ACC112 (cell line): Measurements from ENCODE around the gene PSME4.
"Not testable (repeated sequence)": the region's sequence is repeated elsewhere in the genome, so short reads cannot be mapped to it uniquely, and the experiment has no call there.

Experiments
- H2AFZ ChIP-seq: fragments of 200-600 bp; sonication (generic); one replicate; pipeline ENCODE4 v1.6.0; 2017; ENCODE audit warnings: antibody characterized with exemption, low read length; ENCODE audit not compliant: unreplicated experiment
- H3K27ac ChIP-seq: fragments of 200-600 bp; sonication (generic); 2 replicates; pipeline ENCODE4 v1.5.1; 2014; ENCODE audit warnings: low read depth, mild to moderate bottlenecking, antibody characterized with exemption, low read length, moderate library complexity
- H3K27me3 ChIP-seq: fragments of 200-600 bp; sonication (generic); 2 replicates; pipeline ENCODE4 v1.6.1; 2014; ENCODE audit warnings: mild to moderate bottlenecking, antibody characterized with exemption, low read length, moderate library complexity, mixed read lengths; ENCODE audit not compliant: insufficient read depth
- H3K36me3 ChIP-seq: fragments of 200-600 bp; sonication (generic); 2 replicates; pipeline ENCODE4 v1.6.1; 2016; ENCODE audit warnings: mild to moderate bottlenecking, antibody characterized with exemption, low read length, moderate library complexity, mixed read lengths; ENCODE audit not compliant: insufficient read depth
- H3K4me1 ChIP-seq: fragments of 200-600 bp; sonication (generic); one replicate; pipeline ENCODE4 v1.6.1; 2016; ENCODE audit warnings: low read length, mixed read lengths; ENCODE audit not compliant: insufficient read depth, unreplicated experiment, control insufficient read depth
- H3K4me3 ChIP-seq: fragments of 200-600 bp; sonication (generic); 2 replicates; pipeline ENCODE4 v1.5.1; 2014; ENCODE audit warnings: mild to moderate bottlenecking, low read depth, low read length
- H3K79me2 ChIP-seq: fragments of 200-600 bp; sonication (generic); one replicate; pipeline ENCODE4 v1.6.0; 2016; ENCODE audit warnings: low read length; ENCODE audit not compliant: control insufficient read depth, unreplicated experiment, insufficient read depth

Gene PSME4

DNA sequence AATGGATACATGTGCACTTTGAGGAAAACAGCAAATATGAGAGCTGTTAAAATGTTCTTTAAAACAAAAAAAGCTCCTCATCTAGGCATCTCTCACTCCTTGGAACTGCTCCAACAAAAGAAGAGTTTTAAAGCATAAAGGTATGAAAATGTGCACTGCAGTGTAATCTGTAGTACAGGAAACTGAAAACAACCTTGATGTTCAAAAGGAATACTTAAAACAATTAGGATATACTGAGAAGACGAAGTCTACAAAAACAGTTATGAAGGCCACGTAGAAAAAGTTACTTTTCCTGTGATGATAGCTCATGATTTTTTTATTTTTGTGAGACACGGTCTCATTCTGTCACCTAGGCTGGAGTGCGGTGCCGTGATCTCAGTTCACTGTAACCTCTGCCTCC, 109.0 kb downstream of the PSME4 start:
- Histone ChIP-seq H3K27me3 (no peaks in the 10 kb centered on the region), H3K36me3 (no peaks in the 10 kb centered on the region; the same call in 1 of the 2 replicates), H2AFZ (no peak overlapping the region), H3K4me1 (peaks cover 8% of the 10 kb centered on the region), H3K79me2 (no peaks in the 10 kb centered on the region), H3K4me3 (no peak overlapping the region), H3K27ac (no peak overlapping the region)

- Histone ChIP-seq H3K36me3 (no peaks in the 10 kb centered on the region), H3K79me2 (no peaks in the 10 kb centered on the region), H3K4me1 (peaks cover 8% of the 10 kb centered on the region), H3K4me3 (peak within 1 kb of the TSS; percentile 79), H3K27ac (no peak within 1 kb of the TSS), H2AFZ (peak within 1 kb of the TSS; percentile 83), H3K27me3 (no peaks in the 10 kb centered on the region)
These were observed 111.3 kb downstream of the PSME4 start, which contains the start of gene GPR75 for GRCh38 chr2:53859206-53860181. GPR75 (minus strand) TSS chr2:53859967; CDS start chr2:53854756, 5,211 bp downstream.

DNA sequence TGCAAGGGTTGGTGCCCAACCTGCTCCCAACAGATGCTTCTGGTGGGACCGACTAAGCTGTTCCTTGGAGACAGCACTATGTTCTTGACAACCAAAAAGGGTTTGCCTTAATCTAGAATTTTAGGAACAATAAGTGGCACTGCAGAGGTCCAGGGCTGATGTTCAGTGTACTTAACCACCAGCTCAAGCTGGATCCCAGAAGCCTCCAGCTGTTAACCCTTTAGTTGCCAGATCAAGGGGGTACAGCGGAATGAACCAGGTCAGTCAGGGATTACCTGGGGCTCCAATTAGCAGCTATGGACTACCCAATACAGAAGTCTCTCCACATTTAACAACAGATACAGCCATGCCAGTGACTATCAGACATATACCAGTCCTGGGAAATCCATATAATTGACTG, 114.5 kb downstream of the PSME4 start:
- Histone ChIP-seq H3K79me2 (no peaks in the 10 kb centered on the region), H3K27ac (no peak overlapping the region), H3K36me3 (peaks cover 7% of the 10 kb centered on the region; the same call in 1 of the 2 replicates), H3K4me1 (peaks cover 8% of the 10 kb centered on the region), H2AFZ (no peak overlapping the region), H3K4me3 (no peak overlapping the region), H3K27me3 (no peaks in the 10 kb centered on the region)

- Histone ChIP-seq H3K4me3 (no peak overlapping the region), H3K4me1 (no peaks in the 10 kb centered on the region), H2AFZ (no peak overlapping the region), H3K27me3 (no peaks in the 10 kb centered on the region), H3K79me2 (no peaks in the 10 kb centered on the region), H3K27ac (no peak overlapping the region), H3K36me3 (peaks cover 7% of the 10 kb centered on the region; the same call in 1 of the 2 replicates)
These were observed 116.1 kb downstream of the PSME4 start for GRCh38 chr2:53854678-53855077.

- Histone ChIP-seq H3K27me3 (no peaks in the 10 kb centered on the region), H2AFZ (no peak overlapping the region), H3K4me3 (no peak overlapping the region), H3K36me3 (peaks cover 7% of the 10 kb centered on the region; the same call in 1 of the 2 replicates), H3K27ac (no peak overlapping the region), H3K79me2 (no peaks in the 10 kb centered on the region), H3K4me1 (no peaks in the 10 kb centered on the region)
These were observed 118.3 kb downstream of the PSME4 start for GRCh38 chr2:53852532-53852931.

- not testable (repeated sequence) for H3K4me1 ChIP-seq, H3K79me2 ChIP-seq, H3K4me3 ChIP-seq, H2AFZ ChIP-seq, H3K36me3 ChIP-seq, H3K27me3 ChIP-seq, H3K27ac ChIP-seq
These were observed 119.6 kb downstream of the PSME4 start for GRCh38 chr2:53851052-53851757.

GRCh38 chr2:53848062-53848461, 122.7 kb downstream of the PSME4 start:
- Histone ChIP-seq H3K4me3 (no peak overlapping the region), H3K79me2 (no peaks in the 10 kb centered on the region), H3K27me3 (no peaks in the 10 kb centered on the region), H3K36me3 (peaks cover 1% of the 10 kb centered on the region; the same call in 1 of the 2 replicates), H2AFZ (no peak overlapping the region), H3K4me1 (no peaks in the 10 kb centered on the region), H3K27ac (no peak overlapping the region)

GRCh38 chr2:53843595-53843994, 127.2 kb downstream of the PSME4 start:
- Histone ChIP-seq H3K79me2 (no peaks in the 10 kb centered on the region), H3K36me3 (no peaks in the 10 kb centered on the region), H3K27ac (no peak overlapping the region), H3K4me3 (no peak overlapping the region), H3K4me1 (no peaks in the 10 kb centered on the region), H2AFZ (no peak overlapping the region), H3K27me3 (no peaks in the 10 kb centered on the region)

GRCh38 chr2:53842891-53843290, 127.9 kb downstream of the PSME4 start:
- H3K79me2 ChIP-seq: no peaks in the 10 kb centered on the region
- H3K4me1 ChIP-seq: no peaks in the 10 kb centered on the region
- H3K36me3 ChIP-seq: no peaks in the 10 kb centered on the region
- no peak overlapping the region for H3K4me3 ChIP-seq
- no peaks in the 10 kb centered on the region for H3K27me3 ChIP-seq
- H3K27ac ChIP-seq: no peak overlapping the region
- no peak overlapping the region for H2AFZ ChIP-seq

DNA sequence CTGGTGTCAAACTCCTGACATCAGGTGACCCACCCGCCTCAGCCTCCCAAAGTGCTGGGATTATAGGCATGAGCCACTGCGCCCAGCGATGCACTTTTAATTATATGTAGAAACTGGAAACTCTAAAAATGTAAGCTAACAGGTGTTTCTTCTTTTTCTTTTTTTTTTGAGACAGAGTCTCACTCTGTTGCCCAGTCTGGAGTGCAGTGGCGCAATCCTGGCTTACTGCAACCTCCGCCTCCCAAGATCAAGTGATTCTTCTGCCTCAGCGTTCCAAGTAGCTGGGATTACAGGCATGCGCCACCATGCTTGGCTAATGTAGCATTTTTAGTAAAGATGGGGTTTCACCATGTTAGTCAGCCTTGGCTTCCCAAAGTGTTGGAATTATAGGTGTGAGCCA, 129.1 kb downstream of the PSME4 start:
- H3K27ac ChIP-seq, H3K79me2 ChIP-seq, H2AFZ ChIP-seq, H3K4me1 ChIP-seq, H3K27me3 ChIP-seq, H3K4me3 ChIP-seq, H3K36me3 ChIP-seq: not testable (repeated sequence)
